ENCODE data around the gene PNKP. TPM values are rescaled to one million over a fixed set of nuclear protein-coding genes. Genes with fewer than 3 reads are reported as not detected.
A peak's percentile ranks its signal among the peaks of the same experiment; 100 is the strongest.

PNKP gene
- total and polyA plus RNA-seq, 9 of the 15 experiments (the other 6 are each of a cell fraction or from before 2014, with no cell fraction given), result 2.8 to 85.4 (median 25.3) TPM

DNA sequence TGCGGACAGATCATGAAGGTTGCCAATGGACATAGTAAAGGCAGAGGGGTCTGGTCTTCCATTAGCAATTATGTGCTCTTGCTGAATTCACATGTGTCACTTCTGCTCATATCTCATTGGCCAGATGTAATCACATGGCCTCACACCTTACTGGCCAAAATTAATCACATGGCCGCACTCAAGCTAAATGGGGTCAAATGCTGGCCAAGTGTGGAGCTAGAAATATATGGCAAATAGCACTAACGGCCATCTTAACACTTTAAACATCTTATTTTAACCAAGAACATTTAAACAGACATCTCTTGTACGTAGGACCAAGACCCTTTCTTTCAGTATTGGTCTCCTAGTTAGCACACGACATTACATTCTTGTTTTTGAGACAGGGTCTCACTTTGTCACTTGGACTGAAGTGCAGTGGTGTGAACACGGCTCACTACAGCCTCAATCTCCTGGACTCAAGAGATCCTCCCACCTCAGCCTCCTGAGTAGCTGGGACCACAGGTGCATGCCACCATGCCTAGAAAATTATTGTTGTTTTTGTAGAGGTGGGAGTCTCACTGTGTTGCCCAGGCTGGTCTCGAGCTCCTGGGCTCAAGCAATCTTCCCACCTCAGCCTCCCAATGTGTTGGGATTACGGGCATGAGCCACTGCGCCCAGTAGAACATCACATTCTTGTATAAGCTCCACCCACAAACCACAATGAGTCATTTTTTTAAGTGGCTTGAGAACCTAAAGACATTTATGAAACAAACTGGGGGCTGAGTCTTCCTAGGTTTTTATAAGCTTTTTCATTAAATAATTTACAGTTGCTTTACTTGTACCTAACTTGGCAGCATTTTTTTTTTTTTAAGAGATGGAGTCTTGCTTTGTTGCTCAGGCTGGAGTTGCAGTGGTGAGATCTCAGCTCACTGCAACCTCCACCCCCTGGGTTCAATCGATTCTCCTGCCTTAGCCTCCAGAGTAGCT lies 19.4 kb downstream of the PNKP start (continued):
- TF ChIP-seq, protein P1, sequence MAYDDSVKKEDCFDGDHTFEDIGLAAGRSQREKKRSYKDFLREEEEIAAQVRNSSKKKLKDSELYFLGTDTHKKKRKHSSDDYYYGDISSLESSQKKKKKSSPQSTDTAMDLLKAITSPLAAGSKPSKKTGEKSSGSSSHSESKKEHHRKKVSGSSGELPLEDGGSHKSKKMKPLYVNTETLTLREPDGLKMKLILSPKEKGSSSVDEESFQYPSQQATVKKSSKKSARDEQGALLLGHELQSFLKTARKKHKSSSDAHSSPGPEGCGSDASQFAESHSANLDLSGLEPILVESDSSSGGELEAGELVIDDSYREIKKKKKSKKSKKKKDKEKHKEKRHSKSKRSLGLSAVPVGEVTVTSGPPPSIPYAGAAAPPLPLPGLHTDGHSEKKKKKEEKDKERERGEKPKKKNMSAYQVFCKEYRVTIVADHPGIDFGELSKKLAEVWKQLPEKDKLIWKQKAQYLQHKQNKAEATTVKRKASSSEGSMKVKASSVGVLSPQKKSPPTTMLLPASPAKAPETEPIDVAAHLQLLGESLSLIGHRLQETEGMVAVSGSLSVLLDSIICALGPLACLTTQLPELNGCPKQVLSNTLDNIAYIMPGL (CRISPR knock-in tag; IDR thresholded peaks at IDR 0.05), result no peak
- TF ChIP-seq, protein P2, sequence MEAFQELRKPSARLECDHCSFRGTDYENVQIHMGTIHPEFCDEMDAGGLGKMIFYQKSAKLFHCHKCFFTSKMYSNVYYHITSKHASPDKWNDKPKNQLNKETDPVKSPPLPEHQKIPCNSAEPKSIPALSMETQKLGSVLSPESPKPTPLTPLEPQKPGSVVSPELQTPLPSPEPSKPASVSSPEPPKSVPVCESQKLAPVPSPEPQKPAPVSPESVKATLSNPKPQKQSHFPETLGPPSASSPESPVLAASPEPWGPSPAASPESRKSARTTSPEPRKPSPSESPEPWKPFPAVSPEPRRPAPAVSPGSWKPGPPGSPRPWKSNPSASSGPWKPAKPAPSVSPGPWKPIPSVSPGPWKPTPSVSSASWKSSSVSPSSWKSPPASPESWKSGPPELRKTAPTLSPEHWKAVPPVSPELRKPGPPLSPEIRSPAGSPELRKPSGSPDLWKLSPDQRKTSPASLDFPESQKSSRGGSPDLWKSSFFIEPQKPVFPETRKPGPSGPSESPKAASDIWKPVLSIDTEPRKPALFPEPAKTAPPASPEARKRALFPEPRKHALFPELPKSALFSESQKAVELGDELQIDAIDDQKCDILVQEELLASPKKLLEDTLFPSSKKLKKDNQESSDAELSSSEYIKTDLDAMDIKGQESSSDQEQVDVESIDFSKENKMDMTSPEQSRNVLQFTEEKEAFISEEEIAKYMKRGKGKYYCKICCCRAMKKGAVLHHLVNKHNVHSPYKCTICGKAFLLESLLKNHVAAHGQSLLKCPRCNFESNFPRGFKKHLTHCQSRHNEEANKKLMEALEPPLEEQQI (IDR thresholded peaks at IDR 0.05), result no peak
- TF ChIP-seq, protein P3, sequence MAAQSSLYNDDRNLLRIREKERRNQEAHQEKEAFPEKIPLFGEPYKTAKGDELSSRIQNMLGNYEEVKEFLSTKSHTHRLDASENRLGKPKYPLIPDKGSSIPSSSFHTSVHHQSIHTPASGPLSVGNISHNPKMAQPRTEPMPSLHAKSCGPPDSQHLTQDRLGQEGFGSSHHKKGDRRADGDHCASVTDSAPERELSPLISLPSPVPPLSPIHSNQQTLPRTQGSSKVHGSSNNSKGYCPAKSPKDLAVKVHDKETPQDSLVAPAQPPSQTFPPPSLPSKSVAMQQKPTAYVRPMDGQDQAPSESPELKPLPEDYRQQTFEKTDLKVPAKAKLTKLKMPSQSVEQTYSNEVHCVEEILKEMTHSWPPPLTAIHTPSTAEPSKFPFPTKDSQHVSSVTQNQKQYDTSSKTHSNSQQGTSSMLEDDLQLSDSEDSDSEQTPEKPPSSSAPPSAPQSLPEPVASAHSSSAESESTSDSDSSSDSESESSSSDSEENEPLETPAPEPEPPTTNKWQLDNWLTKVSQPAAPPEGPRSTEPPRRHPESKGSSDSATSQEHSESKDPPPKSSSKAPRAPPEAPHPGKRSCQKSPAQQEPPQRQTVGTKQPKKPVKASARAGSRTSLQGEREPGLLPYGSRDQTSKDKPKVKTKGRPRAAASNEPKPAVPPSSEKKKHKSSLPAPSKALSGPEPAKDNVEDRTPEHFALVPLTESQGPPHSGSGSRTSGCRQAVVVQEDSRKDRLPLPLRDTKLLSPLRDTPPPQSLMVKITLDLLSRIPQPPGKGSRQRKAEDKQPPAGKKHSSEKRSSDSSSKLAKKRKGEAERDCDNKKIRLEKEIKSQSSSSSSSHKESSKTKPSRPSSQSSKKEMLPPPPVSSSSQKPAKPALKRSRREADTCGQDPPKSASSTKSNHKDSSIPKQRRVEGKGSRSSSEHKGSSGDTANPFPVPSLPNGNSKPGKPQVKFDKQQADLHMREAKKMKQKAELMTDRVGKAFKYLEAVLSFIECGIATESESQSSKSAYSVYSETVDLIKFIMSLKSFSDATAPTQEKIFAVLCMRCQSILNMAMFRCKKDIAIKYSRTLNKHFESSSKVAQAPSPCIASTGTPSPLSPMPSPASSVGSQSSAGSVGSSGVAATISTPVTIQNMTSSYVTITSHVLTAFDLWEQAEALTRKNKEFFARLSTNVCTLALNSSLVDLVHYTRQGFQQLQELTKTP (IDR thresholded peaks at IDR 0.05; ENCODE audit: low read depth in 1 of 2, partially characterized antibody in 2 of 2), result peak in 1 of 2 experiments; percentile 33
- no peak for TF ChIP-seq U2AF1 (optimal IDR thresholded peaks at IDR 0.05; ENCODE audit: low read depth, low read length)
- no peak for TF ChIP-seq MBD2 (IDR thresholded peaks at IDR 0.05; ENCODE audit: borderline replicate concordance, low read depth)
- no peak for TF ChIP-seq ZNF586 (CRISPR knock-in tag; conservative IDR thresholded peaks at IDR 0.05)
- TF ChIP-seq POLR3G (IDR thresholded peaks at IDR 0.05; ENCODE audit: extremely low read depth, insufficient read length, insufficient replicate concordance), result no peak
- TF ChIP-seq FOS (IDR thresholded peaks at IDR 0.05; ENCODE audit: extremely low read depth, insufficient read length), result peak; percentile 21
- no peak for TF ChIP-seq TEAD2 (tag; IDR thresholded peaks at IDR 0.05)
- 0 out of 2 replicates have a peak, but pooled peaks have one; percentile 39 for TF ChIP-seq TCF7L2 (IDR thresholded peaks at IDR 0.05; ENCODE audit: low read depth, low read length)
- TF ChIP-seq NRF1 (conservative IDR thresholded peaks at IDR 0.05 in 1 of 2, IDR thresholded peaks at IDR 0.05 in 1 of 2), result peak in 1 of 2 experiments; percentile 20; a peak in 1 of 4 replicates
- TF ChIP-seq ZNF347 (CRISPR knock-in tag; IDR thresholded peaks at IDR 0.05; ENCODE audit: low read depth), result no peak
- TF ChIP-seq STAT5A (IDR thresholded peaks at IDR 0.05; ENCODE audit: borderline replicate concordance, low read length), result no peak
- TF ChIP-seq MEF2A (IDR thresholded peaks at IDR 0.05; ENCODE audit: control insufficient read depth, low read depth, low read length), result no peak
- TF ChIP-seq FOXJ3 (CRISPR knock-in tag; IDR thresholded peaks at IDR 0.05), result no peak
- TF ChIP-seq ARID2 (IDR thresholded peaks at IDR 0.05), result no peak
- TF ChIP-seq BCL6 (CRISPR knock-in tag; IDR thresholded peaks at IDR 0.05), result no peak
- TF ChIP-seq ZNF780A (CRISPR knock-in tag; IDR thresholded peaks at IDR 0.05), result no peak
- TF ChIP-seq GABPA (tag; conservative IDR thresholded peaks at IDR 0.05; ENCODE audit: low read depth), result no peak
